GM19035 (cell line): ENCODE measurements around the gene CSAD.
"Not testable (repeated sequence)": the region's sequence is repeated elsewhere in the genome, so short reads cannot be mapped to it uniquely, and the experiment has no call there.

Experiments
- ATAC-seq: cut with Tn5 transposase; IDR thresholded peaks from one replicate; pipeline ENCODE4 v1.9.1; 2021; ENCODE audit not compliant: unreplicated experiment

The CSAD gene

GRCh38 chr12:53147653-53148052, 33.1 kb downstream of the CSAD start:
- ATAC-seq: no peak

- no peak for ATAC-seq
Observed at GRCh38 chr12:53147181-53147580, 33.5 kb downstream of the CSAD start.

- no peak for ATAC-seq
Observed at GRCh38 chr12:53145383-53146260, 35.1 kb downstream of the CSAD start.

GRCh38 chr12:53143355-53143754, 37.4 kb downstream of the CSAD start:
- ATAC-seq: no peak

- ATAC-seq: no peak
Observed at GRCh38 chr12:53133722-53134121, 47.0 kb downstream of the CSAD start.

GRCh38 chr12:53131844-53132243, 48.9 kb downstream of the CSAD start:
- no peak for ATAC-seq

- no peak for ATAC-seq
Observed at GRCh38 chr12:53128780-53129569, 51.8 kb downstream of the CSAD start.

GRCh38 chr12:53127169-53127568, 53.6 kb downstream of the CSAD start:
- ATAC-seq: no peak

- no peak for ATAC-seq
Observed at GRCh38 chr12:53124352-53124723, 56.4 kb downstream of the CSAD start.

GRCh38 chr12:53123578-53124351, 57.0 kb downstream of the CSAD start:
- no peak for ATAC-seq

- ATAC-seq: no peak
Observed at GRCh38 chr12:53122961-53123468, 57.7 kb downstream of the CSAD start.

GRCh38 chr12:53120685-53121525, 59.8 kb downstream of the CSAD start:
- no peak for ATAC-seq

- no peak for ATAC-seq
Observed at GRCh38 chr12:53118751-53119300, 61.9 kb downstream of the CSAD start.

GRCh38 chr12:53115891-53116648, 64.7 kb downstream of the CSAD start:
- no peak for ATAC-seq

- no peak for ATAC-seq
Observed at GRCh38 chr12:53115112-53115890, 65.4 kb downstream of the CSAD start.

- ATAC-seq: no peak
Observed at GRCh38 chr12:53113951-53114350, 66.8 kb downstream of the CSAD start.

- ATAC-seq: no peak
Observed at GRCh38 chr12:53113136-53113705, 67.5 kb downstream of the CSAD start.

GRCh38 chr12:53112431-53112830, 68.3 kb downstream of the CSAD start:
- ATAC-seq: not testable (repeated sequence)
